IMR-90 (cell line): ENCODE data around the gene PLCB4. TPM values are rescaled to one million over a fixed set of nuclear protein-coding genes. Genes with fewer than 3 reads are reported as not detected.

ENCODE experiments used
- ATAC-seq: fragments of 200-7000 bp; cut with Tn5 transposase; 2 replicates; pipeline ENCODE4 v1.9.1; 2020; ENCODE audit warnings: low read depth, mild to moderate bottlenecking, moderate library complexity
- BruUV-seq: library from RNA; stranded (reverse); fragments of 400-500 nt; replicated peaks from 2 replicates; lab custom pipeline; 2021; lab: Mats Ljungman, UMichigan
- CTCF ChIA-PET: fragments of 300-600 bp; formaldehyde crosslinking; extraction: SDS; loops from one replicate; lab custom pipeline; 2021; ENCODE audit warnings: antibody characterized with exemption; lab: Yijun Ruan, JAX
- POLR2A ChIA-PET: fragments of 300-600 bp; sonication (Branson Sonifier 250); formaldehyde crosslinking; loops from one replicate; lab custom pipeline; 2022; ENCODE audit warnings: antibody characterized with exemption; ENCODE audit not compliant: unreplicated experiment; lab: Charles Lee
- DNase-seq: peaks from one replicate; pipeline ENCODE4 v3.0.0; 2013
- H2AFZ ChIP-seq: replicated peaks from 2 replicates; pipeline ENCODE3; 2013; ENCODE audit warnings: low read length, mild to moderate bottlenecking; ENCODE audit not compliant: poor library complexity
- H2AK5ac ChIP-seq: 2 replicates; pipeline ENCODE4 v1.6.1; 2013; ENCODE audit warnings: low read depth, low read length, inconsistent platforms
- H2AK9ac ChIP-seq: replicated peaks from 2 replicates; pipeline ENCODE3; 2013; ENCODE audit warnings: mild to moderate bottlenecking, low read depth, low read length, moderate library complexity; ENCODE audit not compliant: poor library complexity
- H2BK120ac ChIP-seq: 2 replicates; pipeline ENCODE4 v1.6.1; 2013; ENCODE audit warnings: low read depth, low read length, inconsistent platforms
- H2BK15ac ChIP-seq: 3 replicates; pipeline ENCODE4 v1.6.1; 2013; ENCODE audit warnings: low read depth, low read length, inconsistent platforms
- H2BK20ac ChIP-seq: 2 replicates; pipeline ENCODE4 v1.6.1; 2013; ENCODE audit warnings: low read depth, mild to moderate bottlenecking, inconsistent platforms, low read length, moderate library complexity
- H2BK5ac ChIP-seq: 2 replicates; pipeline ENCODE4 v1.6.1; 2013; ENCODE audit warnings: mild to moderate bottlenecking, low read depth, low read length, inconsistent platforms; ENCODE audit not compliant: poor library complexity, severe bottlenecking
- H3K14ac ChIP-seq: replicated peaks from 2 replicates; pipeline ENCODE4 v1.6.1; 2013; ENCODE audit warnings: low read depth, low read length, inconsistent platforms
- H3K18ac ChIP-seq: 2 replicates; pipeline ENCODE4 v1.6.1; 2013; ENCODE audit warnings: low read depth, low read length, control low read depth
- H3K23ac ChIP-seq: 2 replicates; pipeline ENCODE4 v1.6.1; 2013; ENCODE audit warnings: low read depth, low read length, inconsistent platforms
- H3K27ac ChIP-seq: 2 replicates; pipeline ENCODE4 v1.5.1; 2013; ENCODE audit warnings: mild to moderate bottlenecking, control low read depth, low read length; ENCODE audit not compliant: insufficient read depth
- H3K27me3 ChIP-seq: 2 replicates; pipeline ENCODE4 v1.6.1; 2013; ENCODE audit warnings: low read length; ENCODE audit not compliant: control insufficient read depth, insufficient read depth
- H3K36me3 ChIP-seq: 2 replicates; pipeline ENCODE4 v1.6.1; 2013; ENCODE audit warnings: low read length, mixed read lengths; ENCODE audit not compliant: control insufficient read depth, insufficient read depth
- H3K4ac ChIP-seq: 2 replicates; pipeline ENCODE4 v1.6.1; 2013; ENCODE audit warnings: low read depth, low read length, inconsistent platforms
- H3K4me1 ChIP-seq: 2 replicates; pipeline ENCODE4 v1.6.1; 2013; ENCODE audit warnings: low read length, mixed read lengths; ENCODE audit not compliant: control insufficient read depth, insufficient read depth
- H3K4me2 ChIP-seq: 2 replicates; pipeline ENCODE4 v1.6.1; 2013; ENCODE audit warnings: low read depth, mild to moderate bottlenecking, control low read depth, low read length, moderate library complexity
- H3K4me3 ChIP-seq: 2 replicates; pipeline ENCODE4 v1.5.1; 2013; ENCODE audit warnings: low read depth, mild to moderate bottlenecking, control low read depth, low read length, moderate library complexity; ENCODE audit not compliant: insufficient read depth
- H3K56ac ChIP-seq: 2 replicates; pipeline ENCODE4 v1.6.1; 2013; ENCODE audit warnings: low read length, inconsistent platforms; ENCODE audit not compliant: insufficient read depth; ENCODE audit errors: extremely low read depth
- H3K79me1 ChIP-seq, 2 experiments: 2 replicates each; pipeline ENCODE4 v1.6.1; 2013; ENCODE audit warnings: low read length in 2 of 2, inconsistent platforms in 1 of 2, low read depth in 1 of 2
- H3K9ac ChIP-seq: 2 replicates; pipeline ENCODE4 v1.6.1; 2013; ENCODE audit warnings: low read depth, low read length, control low read depth
- H3K9me1 ChIP-seq: 2 replicates; pipeline ENCODE4 v1.6.1; 2013; ENCODE audit warnings: low read length, inconsistent platforms; ENCODE audit not compliant: insufficient read depth
- H3K9me3 ChIP-seq: 2 replicates; pipeline ENCODE4 v1.6.1; 2013; ENCODE audit warnings: low read length; ENCODE audit not compliant: control insufficient read depth, insufficient read depth
- H4K20me1 ChIP-seq: 2 replicates; pipeline ENCODE4 v1.6.1; 2013; ENCODE audit warnings: low read length, inconsistent platforms; ENCODE audit not compliant: insufficient read depth
- H4K5ac ChIP-seq: 2 replicates; pipeline ENCODE4 v1.6.1; 2013; ENCODE audit warnings: mild to moderate bottlenecking, low read depth, low read length, control low read depth
- H4K8ac ChIP-seq, 2 experiments: 2 replicates each; pipeline ENCODE4 v1.6.1; 2013; ENCODE audit warnings: low read depth in 2 of 2, low read length in 2 of 2, control low read depth in 1 of 2, inconsistent platforms in 1 of 2
- H4K91ac ChIP-seq: 2 replicates; pipeline ENCODE4 v1.6.1; 2013; ENCODE audit warnings: low read depth, low read length, inconsistent platforms; ENCODE audit not compliant: insufficient read depth
- BHLHE40 ChIP-seq: fragments of 150-350 bp; IDR thresholded peaks from 2 replicates; pipeline ENCODE4 v1.6.1; 2016; ENCODE audit warnings: mild to moderate bottlenecking, low read depth, low read length
- CEBPB ChIP-seq: IDR thresholded peaks from 2 replicates; pipeline ENCODE4 v1.6.1; 2012; ENCODE audit warnings: low read depth, low read length, improper control_type of control experiment
- CHD1 ChIP-seq: IDR thresholded peaks from 2 replicates; pipeline ENCODE4 v1.6.1; 2012; ENCODE audit warnings: low read depth, low read length, improper control_type of control experiment
- CTCF ChIP-seq: conservative IDR thresholded peaks from 2 replicates; pipeline ENCODE4 v1.5.1; 2012; ENCODE audit warnings: mild to moderate bottlenecking, low read depth, low read length, improper control_type of control experiment
- ELK1 ChIP-seq: fragments of 150-350 bp; IDR thresholded peaks from 2 replicates; pipeline ENCODE4 v1.6.1; 2016; ENCODE audit warnings: low read depth, mild to moderate bottlenecking, low read length, moderate library complexity, borderline replicate concordance
- FOS ChIP-seq: fragments of 150-350 bp; IDR thresholded peaks from 2 replicates; pipeline ENCODE4 v1.6.1; 2016; ENCODE audit warnings: low read depth, low read length
- MAFK ChIP-seq: IDR thresholded peaks from 2 replicates; pipeline ENCODE4 v1.6.1; 2012; ENCODE audit warnings: low read depth, low read length, improper control_type of control experiment
- MAZ ChIP-seq: IDR thresholded peaks from 2 replicates; pipeline ENCODE4 v1.6.1; 2012; ENCODE audit warnings: low read depth, mild to moderate bottlenecking, low read length, improper control_type of control experiment, moderate library complexity, borderline replicate concordance
- MXI1 ChIP-seq: IDR thresholded peaks from 2 replicates; pipeline ENCODE4 v1.6.1; 2012; ENCODE audit warnings: low read depth, mild to moderate bottlenecking, low read length, moderate library complexity, borderline replicate concordance
- NFE2L2 ChIP-seq: fragments of 150-350 bp; IDR thresholded peaks from 2 replicates; pipeline ENCODE4 v1.6.1; 2016; ENCODE audit warnings: low read depth, mild to moderate bottlenecking, low read length
- POLR2A ChIP-seq: IDR thresholded peaks from 2 replicates; pipeline ENCODE4 v1.6.1; 2012; ENCODE audit warnings: mild to moderate bottlenecking, low read depth, low read length
- RAD21 ChIP-seq: IDR thresholded peaks from 2 replicates; pipeline ENCODE4 v1.6.1; 2012; ENCODE audit warnings: low read length, improper control_type of control experiment
- RCOR1 ChIP-seq: IDR thresholded peaks from 2 replicates; pipeline ENCODE4 v1.6.1; 2012; ENCODE audit warnings: mild to moderate bottlenecking, low read length, improper control_type of control experiment; ENCODE audit not compliant: insufficient replicate concordance
- RFX5 ChIP-seq: IDR thresholded peaks from 2 replicates; pipeline ENCODE4 v1.8.0; 2012; ENCODE audit warnings: low read depth, mild to moderate bottlenecking, low read length, moderate library complexity
- SMC3 ChIP-seq: fragments of 150-350 bp; IDR thresholded peaks from 2 replicates; pipeline ENCODE4 v1.6.1; 2016; ENCODE audit warnings: low read depth, mild to moderate bottlenecking, antibody characterized with exemption, low read length, moderate library complexity
- USF2 ChIP-seq: fragments of 150-350 bp; IDR thresholded peaks from 2 replicates; pipeline ENCODE4 v1.6.1; 2017; ENCODE audit warnings: mild to moderate bottlenecking, antibody characterized with exemption, low read length, low read depth
- WGBS, 2 experiments: methylation state at CpG; one replicate each; pipeline versions ENCODE4 v1.1.5 to v1.1.7; 2013; ENCODE audit warnings: missing lambda C conversion rate in 2 of 2; ENCODE audit not compliant: insufficient read length in 1 of 2; ENCODE audit errors: extremely low coverage in 2 of 2; 5-methylcytosine and 5-hydroxymethylcytosine counted together
- dilution Hi-C: fragments of 300-500 bp; cut with HindIII; formaldehyde crosslinking; loops from one replicate; pipeline ENCODE4 v1.14.3; 2018; ENCODE audit warnings: low sequenced_read_pairs; ENCODE audit not compliant: unreplicated experiment
- in situ Hi-C: fragments of 300-500 bp; cut with MboI; formaldehyde crosslinking; loops from 3 replicates; pipeline ENCODE4 v1.14.3; 2019; ENCODE audit warnings: low sequenced_read_pairs, inconsistent platforms, mixed read lengths
- intact Hi-C: fragments of 100-400 bp; cut with micrococcal nuclease; formaldehyde crosslinking; loops from 2 replicates; pipeline ENCODE4 v1.10.0; 2022
- polyA plus RNA-seq, 3 experiments: library from polyadenylated mRNA; depleted of rRNA; stranded (reverse); fragments of >200 nt; gene quantifications; 2 replicates each; pipeline ENCODE4 v1.2.3, GENCODE V29; 2012; ENCODE audit warnings: low replicate concordance in 1 of 3
- total RNA-seq: library from RNA; depleted of rRNA; stranded (reverse); fragments of >200 nt; gene quantifications from 2 replicates; pipeline ENCODE4 v1.2.3, GENCODE V29; 2012

Gene PLCB4
- total and polyA plus RNA-seq, 2 of the 4 experiments (the other 2 are of a cell fraction) = 12.5 to 24.0 TPM

- CTCF ChIA-PET = no interaction called here
- ATAC-seq = no peak
- dilution Hi-C loops = no loop called here
Measured at GRCh38 chr20:9515741-9516233, 446.9 kb downstream of the PLCB4 start.

More at GRCh38 chr20:9515741-9516233, 446.9 kb downstream of the PLCB4 start:
- Histone ChIP-seq H2AFZ (peak overlapping the region; percentile 54), H3K27me3 (peaks cover 63% of the 10 kb centered on the region), H3K27ac (no peak overlapping the region), H2AK9ac (no peak overlapping the region), H2BK5ac (no peak overlapping the region), H2BK20ac (no peak overlapping the region), H4K20me1 (no peaks in the 10 kb centered on the region), H3K4ac (no peak overlapping the region), H3K4me2 (no peak overlapping the region), H2AK5ac (no peak overlapping the region), H4K5ac (no peak overlapping the region), H3K9me1 (no peaks in the 10 kb centered on the region), H3K9ac (no peak overlapping the region), H4K8ac (no peak overlapping the region), H3K4me1 (no peaks in the 10 kb centered on the region; the same call in 1 of the 2 replicates), H3K18ac (no peak overlapping the region), H2BK120ac (no peak overlapping the region), H3K9me3 (peaks cover 3% of the 10 kb centered on the region; the same call in 1 of the 2 replicates), H4K91ac (no peak overlapping the region), H3K14ac (no peak overlapping the region), H3K4me3 (no peak overlapping the region), H3K56ac (no peak overlapping the region), H3K79me1 (no peaks in the 10 kb centered on the region), H3K23ac (no peak overlapping the region), H2BK15ac (no peak overlapping the region), H3K36me3 (no peaks in the 10 kb centered on the region)
- in situ Hi-C loops (no loop called here), intact Hi-C loops (loop anchor here (5.0 kb wide), 1 partner anchor 77 kb away; no protein-coding TSS in a partner anchor)
- 2% methylated on average over 18 of the region's 38 CpGs; no CpG with 5 or more reads in 1 of the 2 experiments for WGBS, 2 experiments
- no TSS peak for BruUV-seq
- POLR2A ChIA-PET = no interaction called here
- no peak for DNase-seq
- TF ChIP-seq CHD1 (no peak), FOS (no peak), RAD21 (no peak), SMC3 (no peak), CTCF (no peak), POLR2A (no peak), RFX5 (no peak), ELK1 (no peak), BHLHE40 (no peak), MXI1 (no peak), CEBPB (no peak), USF2 (no peak), RCOR1 (no peak), NFE2L2 (no peak), MAZ (no peak), MAFK (no peak)
